Measurements from ENCODE around the gene GAGE13.
"Not testable (repeated sequence)": the region's sequence is repeated elsewhere in the genome, so short reads cannot be mapped to it uniquely, and the experiment has no call there.

- not testable (repeated sequence) for TF ChIP-seq CTCF (IDR thresholded peaks at IDR 0.05; ENCODE audit: insufficient read depth, low read depth, low read length); EZH2 (IDR thresholded peaks at IDR 0.05; ENCODE audit: insufficient read depth, low read length)
Observed at GRCh38 chrX:49344496-49345175, 13.3 kb downstream of the GAGE13 start.
